Loucy (cell line): ENCODE data around the gene UVSSA.
"Not testable (repeated sequence)": the region's sequence is repeated elsewhere in the genome, so short reads cannot be mapped to it uniquely, and the experiment has no call there.

Source experiments
- H2AFZ ChIP-seq: fragments of 200-600 bp; sonication (generic); 2 replicates; pipeline ENCODE4 v1.6.0; 2016; ENCODE audit warnings: antibody characterized with exemption, mild to moderate bottlenecking, low read length, moderate library complexity
- H3F3A ChIP-seq: fragments of 200-600 bp; 2 replicates; pipeline ENCODE4 v1.6.0; 2016; ENCODE audit warnings: antibody characterized with exemption, low read depth, mild to moderate bottlenecking
- H3K27me3 ChIP-seq: fragments of 200-600 bp; sonication (generic); 2 replicates; pipeline ENCODE4 v1.6.1; 2014; ENCODE audit warnings: low read length, mild to moderate bottlenecking; ENCODE audit not compliant: insufficient read depth, poor library complexity, severe bottlenecking
- H3K36me3 ChIP-seq: fragments of 200-600 bp; sonication (generic); 2 replicates; pipeline ENCODE4 v1.6.1; 2016; ENCODE audit warnings: low read length; ENCODE audit not compliant: insufficient read depth
- H3K4me1 ChIP-seq: fragments of 200-600 bp; sonication (generic); 2 replicates; pipeline ENCODE4 v1.5.1; 2014; ENCODE audit warnings: low read length, mild to moderate bottlenecking; ENCODE audit not compliant: insufficient read depth, poor library complexity, severe bottlenecking
- H3K4me2 ChIP-seq: fragments of 200-600 bp; sonication (generic); 2 replicates; pipeline ENCODE4 v1.6.0; 2014; ENCODE audit warnings: antibody characterized with exemption, low read length, low read depth, mild to moderate bottlenecking; ENCODE audit not compliant: poor library complexity, severe bottlenecking
- H3K4me3 ChIP-seq: fragments of 200-600 bp; sonication (generic); 2 replicates; pipeline ENCODE4 v1.5.1; 2014; ENCODE audit warnings: low read length, mild to moderate bottlenecking, mixed read lengths; ENCODE audit not compliant: poor library complexity, severe bottlenecking
- H3K79me2 ChIP-seq: fragments of 200-600 bp; sonication (generic); 2 replicates; pipeline ENCODE4 v1.6.1; 2014; ENCODE audit warnings: low read length; ENCODE audit not compliant: insufficient read depth
- H3K9ac ChIP-seq: fragments of 200-600 bp; sonication (generic); 2 replicates; pipeline ENCODE4 v1.6.0; 2014; ENCODE audit warnings: mild to moderate bottlenecking, low read depth, low read length, moderate library complexity; ENCODE audit not compliant: poor library complexity, severe bottlenecking
- H3K9me2 ChIP-seq: fragments of 200-600 bp; sonication (generic); replicated peaks from 2 replicates; pipeline ENCODE4 v1.6.1; 2016; ENCODE audit warnings: low read depth, low read length, mixed read lengths
- H3K9me3 ChIP-seq: fragments of 200-600 bp; sonication (generic); 2 replicates; pipeline ENCODE4 v1.6.1; 2014; ENCODE audit warnings: mild to moderate bottlenecking, antibody characterized with exemption, low read length, low read depth; ENCODE audit not compliant: insufficient read depth
- H4K20me1 ChIP-seq: fragments of 200-600 bp; sonication (generic); 2 replicates; pipeline ENCODE4 v1.6.0; 2014; ENCODE audit warnings: antibody characterized with exemption, low read length, mild to moderate bottlenecking; ENCODE audit not compliant: insufficient read depth, poor library complexity, severe bottlenecking
- EZH2phosphoT487 ChIP-seq: fragments of 200-600 bp; IDR thresholded peaks from 2 replicates; pipeline ENCODE4 v1.6.1; 2018; ENCODE audit warnings: antibody characterized with exemption, mild to moderate bottlenecking, moderate library complexity, borderline replicate concordance
- TF ChIP-seq, protein P1 (sequence below): fragments of 200-600 bp; sonication (generic); conservative IDR thresholded peaks from 2 replicates; pipeline ENCODE4 v1.5.1; 2014; ENCODE audit warnings: mild to moderate bottlenecking, antibody characterized with exemption, low read length

Gene UVSSA

DNA sequence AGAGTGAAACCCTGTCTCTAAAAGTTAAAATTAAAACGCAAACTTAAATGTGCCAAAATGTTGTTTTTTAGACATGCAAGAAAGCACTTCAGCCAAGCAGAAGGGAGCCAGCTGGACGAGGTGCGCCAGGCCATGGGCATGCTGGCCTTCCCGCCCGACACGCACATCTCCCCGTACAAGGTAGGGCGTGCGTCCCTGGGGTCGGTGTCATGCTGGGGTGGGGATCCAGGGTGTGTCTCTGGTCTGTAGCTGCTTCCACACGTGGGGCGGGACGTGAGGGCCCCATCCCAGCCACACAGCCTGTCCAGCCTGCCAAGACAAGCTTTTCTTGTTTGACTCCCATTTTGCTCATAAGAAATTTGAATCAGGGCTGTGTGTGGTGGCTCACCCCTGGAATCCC lies 14.3 kb upstream of the UVSSA start:
- Histone ChIP-seq H3K79me2 (no peaks in the 10 kb centered on the region), H3K9me2 (no peaks in the 10 kb centered on the region), H3K27me3 (no peaks in the 10 kb centered on the region), H3F3A (no peaks in the 10 kb centered on the region), H4K20me1 (no peaks in the 10 kb centered on the region), H3K4me2 (no peak overlapping the region), H3K36me3 (peaks cover 59% of the 10 kb centered on the region; the same call in 1 of the 2 replicates), H3K9ac (no peak overlapping the region), H3K4me1 (no peaks in the 10 kb centered on the region), H3K4me3 (no peak overlapping the region), H3K9me3 (no peaks in the 10 kb centered on the region), H2AFZ (no peak overlapping the region)
- TF ChIP-seq EZH2phosphoT487 = no peak
- TF ChIP-seq, protein P1, sequence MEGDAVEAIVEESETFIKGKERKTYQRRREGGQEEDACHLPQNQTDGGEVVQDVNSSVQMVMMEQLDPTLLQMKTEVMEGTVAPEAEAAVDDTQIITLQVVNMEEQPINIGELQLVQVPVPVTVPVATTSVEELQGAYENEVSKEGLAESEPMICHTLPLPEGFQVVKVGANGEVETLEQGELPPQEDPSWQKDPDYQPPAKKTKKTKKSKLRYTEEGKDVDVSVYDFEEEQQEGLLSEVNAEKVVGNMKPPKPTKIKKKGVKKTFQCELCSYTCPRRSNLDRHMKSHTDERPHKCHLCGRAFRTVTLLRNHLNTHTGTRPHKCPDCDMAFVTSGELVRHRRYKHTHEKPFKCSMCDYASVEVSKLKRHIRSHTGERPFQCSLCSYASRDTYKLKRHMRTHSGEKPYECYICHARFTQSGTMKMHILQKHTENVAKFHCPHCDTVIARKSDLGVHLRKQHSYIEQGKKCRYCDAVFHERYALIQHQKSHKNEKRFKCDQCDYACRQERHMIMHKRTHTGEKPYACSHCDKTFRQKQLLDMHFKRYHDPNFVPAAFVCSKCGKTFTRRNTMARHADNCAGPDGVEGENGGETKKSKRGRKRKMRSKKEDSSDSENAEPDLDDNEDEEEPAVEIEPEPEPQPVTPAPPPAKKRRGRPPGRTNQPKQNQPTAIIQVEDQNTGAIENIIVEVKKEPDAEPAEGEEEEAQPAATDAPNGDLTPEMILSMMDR = no peak

DNA sequence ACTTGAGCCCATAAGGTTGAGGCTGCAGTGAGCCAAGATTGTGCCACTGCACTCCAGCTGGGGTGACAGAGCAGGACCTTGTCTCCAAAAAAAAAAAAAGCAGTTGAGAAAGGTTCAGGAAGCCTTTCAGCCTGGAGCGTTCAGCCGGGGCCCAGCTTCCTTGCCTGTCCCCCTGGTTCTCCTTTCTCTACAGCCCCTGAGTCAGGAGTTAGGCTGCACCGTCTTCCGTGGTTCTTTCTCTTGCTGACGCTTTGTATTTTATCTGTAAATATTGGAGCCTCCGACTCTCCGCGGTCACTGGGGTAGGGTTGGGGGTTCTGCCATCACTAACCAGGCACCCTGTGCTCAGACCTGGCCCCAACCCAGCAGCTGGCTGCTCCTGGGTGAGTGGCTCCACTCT lies 13.8 kb upstream of the UVSSA start:
- no peaks in the 10 kb centered on the region for H3K4me1 ChIP-seq
- H2AFZ ChIP-seq = no peak overlapping the region
- no peaks in the 10 kb centered on the region for H3K9me3 ChIP-seq
- no peak overlapping the region for H3K9ac ChIP-seq
- no peaks in the 10 kb centered on the region for H3K79me2 ChIP-seq
- H3K9me2 ChIP-seq = no peaks in the 10 kb centered on the region
- TF ChIP-seq EZH2phosphoT487 = no peak
- TF ChIP-seq, protein P1 = no peak
- H3K36me3 ChIP-seq = peaks cover 60% of the 10 kb centered on the region; the same call in 1 of the 2 replicates
- no peaks in the 10 kb centered on the region for H3K27me3 ChIP-seq
- no peaks in the 10 kb centered on the region for H3F3A ChIP-seq
- no peak overlapping the region for H3K4me2 ChIP-seq
- H3K4me3 ChIP-seq = no peak overlapping the region
- no peaks in the 10 kb centered on the region for H4K20me1 ChIP-seq

DNA sequence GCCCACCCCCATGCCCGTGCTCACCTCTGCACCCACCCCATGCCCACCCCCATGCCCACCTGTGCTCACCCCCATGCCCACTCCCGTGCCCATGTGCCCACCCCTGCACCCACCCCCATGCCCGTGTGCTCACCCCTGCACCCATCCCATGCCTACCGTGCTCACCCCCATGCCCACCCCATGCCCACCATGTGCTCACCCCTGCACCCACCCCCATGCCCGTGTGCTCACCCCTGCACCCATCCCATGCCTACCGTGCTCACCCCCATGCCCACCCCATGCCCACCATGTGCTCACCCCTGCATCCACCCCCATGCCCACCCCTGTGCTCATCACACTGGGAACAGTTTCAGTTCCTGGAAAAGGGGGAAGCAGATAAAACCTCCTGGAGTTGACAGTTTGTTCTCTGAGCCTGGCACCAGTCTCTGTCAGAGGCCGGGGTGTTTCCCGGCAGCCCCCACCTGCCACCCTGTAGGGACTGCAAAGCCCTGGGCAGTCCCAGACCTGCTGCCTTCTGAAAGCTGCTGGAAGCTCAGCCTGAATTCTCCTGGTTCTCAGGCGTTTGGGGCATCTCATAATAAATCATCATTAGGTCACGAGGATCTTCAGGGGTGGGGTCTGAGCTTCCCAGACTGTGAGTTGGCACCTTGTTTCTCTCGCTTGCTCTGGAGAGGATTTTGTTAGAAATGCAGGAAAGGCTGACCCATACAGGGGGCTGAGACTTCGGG lies 13.0 kb upstream of the UVSSA start:
- H3K36me3 ChIP-seq = peaks cover 59% of the 10 kb centered on the region; the same call in 1 of the 2 replicates

DNA sequence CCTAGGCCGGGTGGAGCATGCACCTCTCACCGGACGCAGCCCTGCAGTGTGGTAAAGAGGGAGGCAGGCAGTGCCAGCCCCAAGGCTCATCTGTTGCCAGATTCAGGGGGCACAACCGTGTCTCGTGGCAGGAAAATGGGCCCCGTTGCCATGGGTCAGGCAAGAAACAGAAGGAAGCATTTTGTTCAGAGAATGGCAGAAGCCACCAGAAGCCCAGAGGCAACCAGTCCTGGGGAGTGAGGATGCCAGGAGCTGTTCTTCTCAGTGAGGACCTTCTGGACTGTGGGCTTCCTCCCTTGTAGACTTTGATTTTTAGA lies 12.5 kb upstream of the UVSSA start:
- H3K9ac ChIP-seq = no peak overlapping the region
- no peaks in the 10 kb centered on the region for H3F3A ChIP-seq
- TF ChIP-seq EZH2phosphoT487 = no peak
- TF ChIP-seq, protein P1 = no peak
- H2AFZ ChIP-seq = no peak overlapping the region
- no peaks in the 10 kb centered on the region for H4K20me1 ChIP-seq
- H3K36me3 ChIP-seq = peaks cover 60% of the 10 kb centered on the region; the same call in 1 of the 2 replicates
- no peak overlapping the region for H3K4me3 ChIP-seq
- H3K4me1 ChIP-seq = no peaks in the 10 kb centered on the region
- no peaks in the 10 kb centered on the region for H3K9me3 ChIP-seq
- H3K9me2 ChIP-seq = no peaks in the 10 kb centered on the region
- no peaks in the 10 kb centered on the region for H3K27me3 ChIP-seq
- no peaks in the 10 kb centered on the region for H3K79me2 ChIP-seq
- H3K4me2 ChIP-seq = no peak overlapping the region

More for the DNA sequence above, 13.0 kb upstream of the UVSSA start:
- H3K4me1 ChIP-seq, H3K79me2 ChIP-seq, H3K9me3 ChIP-seq, H3F3A ChIP-seq, H3K4me3 ChIP-seq, H3K27me3 ChIP-seq, H2AFZ ChIP-seq, H3K4me2 ChIP-seq, H3K9me2 ChIP-seq, H3K9ac ChIP-seq, H4K20me1 ChIP-seq: not testable (repeated sequence)

DNA sequence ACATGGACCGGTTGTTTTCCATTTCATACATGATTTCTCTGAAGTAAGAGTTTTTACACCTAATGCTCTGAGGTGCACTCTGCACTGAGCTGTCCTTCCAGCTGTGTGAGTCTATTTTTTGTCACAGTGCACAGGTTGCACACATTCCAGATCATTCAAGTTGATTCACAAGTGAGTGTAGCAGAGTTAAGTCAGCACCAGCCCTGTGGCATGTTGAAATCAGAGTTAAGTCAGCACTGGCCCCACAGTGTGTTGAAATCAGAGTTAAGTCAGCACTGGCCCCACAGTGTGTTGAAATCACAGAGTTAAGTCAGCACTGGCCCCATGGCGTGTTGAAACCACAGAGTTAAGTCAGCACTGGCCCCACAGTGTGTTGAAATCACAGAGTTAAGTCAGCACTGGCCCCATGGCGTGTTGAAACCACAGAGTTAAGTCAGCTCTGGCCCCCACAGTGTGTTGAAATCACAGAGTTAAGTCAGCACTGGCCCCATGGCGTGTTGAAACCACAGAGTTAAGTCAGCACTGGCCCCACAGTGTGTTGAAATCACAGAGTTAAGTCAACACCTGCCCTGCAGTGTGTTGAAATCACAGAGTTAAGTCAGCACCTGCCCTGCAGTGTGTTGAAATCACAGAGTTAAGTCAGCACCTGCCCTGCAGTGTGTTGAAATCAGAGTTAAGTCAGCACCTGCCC lies 11.7 kb upstream of the UVSSA start:
- not testable (repeated sequence) for H3K9me3 ChIP-seq, H3K4me3 ChIP-seq, H3K9me2 ChIP-seq, H2AFZ ChIP-seq, H3F3A ChIP-seq, H3K9ac ChIP-seq, H3K79me2 ChIP-seq, H3K27me3 ChIP-seq, H3K4me1 ChIP-seq, H3K4me2 ChIP-seq, H4K20me1 ChIP-seq
- H3K36me3 ChIP-seq = peaks cover 68% of the 10 kb centered on the region; the same call in 1 of the 2 replicates
